A673 (cell line): ENCODE measurements around the gene FHL1.

Experiments used
- EZH2 ChIP-seq: fragments of 200-600 bp; sonication (generic); IDR thresholded peaks from 2 replicates; pipeline ENCODE4 v1.6.1; 2017; ENCODE audit warnings: borderline replicate concordance, low read depth, mild to moderate bottlenecking, mixed read lengths, antibody characterized with exemption, low read length; ENCODE audit not compliant: poor library complexity, severe bottlenecking
- TF ChIP-seq, protein P1 (sequence below): fragments of 300-800, 200-600 bp; sonication (generic); conservative IDR thresholded peaks from 2 replicates; pipeline ENCODE4 v1.5.1; 2017; ENCODE audit warnings: low read depth, mild to moderate bottlenecking, antibody characterized with exemption, low read length, moderate library complexity, mixed read lengths

DNA sequence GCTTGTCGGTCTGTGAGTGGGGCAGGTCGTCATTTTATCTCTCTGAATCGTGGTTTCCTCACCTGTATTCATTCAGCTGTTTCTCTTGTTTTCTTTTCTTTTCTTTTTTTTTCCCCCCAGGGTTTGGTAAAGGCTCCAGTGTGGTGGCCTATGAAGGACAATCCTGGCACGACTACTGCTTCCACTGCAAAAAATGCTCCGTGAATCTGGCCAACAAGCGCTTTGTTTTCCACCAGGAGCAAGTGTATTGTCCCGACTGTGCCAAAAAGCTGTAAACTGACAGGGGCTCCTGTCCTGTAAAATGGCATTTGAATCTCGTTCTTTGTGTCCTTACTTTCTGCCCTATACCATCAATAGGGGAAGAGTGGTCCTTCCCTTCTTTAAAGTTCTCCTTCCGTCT lies 62.4 kb downstream of the FHL1 start:
- TF ChIP-seq, protein P1, sequence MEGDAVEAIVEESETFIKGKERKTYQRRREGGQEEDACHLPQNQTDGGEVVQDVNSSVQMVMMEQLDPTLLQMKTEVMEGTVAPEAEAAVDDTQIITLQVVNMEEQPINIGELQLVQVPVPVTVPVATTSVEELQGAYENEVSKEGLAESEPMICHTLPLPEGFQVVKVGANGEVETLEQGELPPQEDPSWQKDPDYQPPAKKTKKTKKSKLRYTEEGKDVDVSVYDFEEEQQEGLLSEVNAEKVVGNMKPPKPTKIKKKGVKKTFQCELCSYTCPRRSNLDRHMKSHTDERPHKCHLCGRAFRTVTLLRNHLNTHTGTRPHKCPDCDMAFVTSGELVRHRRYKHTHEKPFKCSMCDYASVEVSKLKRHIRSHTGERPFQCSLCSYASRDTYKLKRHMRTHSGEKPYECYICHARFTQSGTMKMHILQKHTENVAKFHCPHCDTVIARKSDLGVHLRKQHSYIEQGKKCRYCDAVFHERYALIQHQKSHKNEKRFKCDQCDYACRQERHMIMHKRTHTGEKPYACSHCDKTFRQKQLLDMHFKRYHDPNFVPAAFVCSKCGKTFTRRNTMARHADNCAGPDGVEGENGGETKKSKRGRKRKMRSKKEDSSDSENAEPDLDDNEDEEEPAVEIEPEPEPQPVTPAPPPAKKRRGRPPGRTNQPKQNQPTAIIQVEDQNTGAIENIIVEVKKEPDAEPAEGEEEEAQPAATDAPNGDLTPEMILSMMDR, result no peak
- TF ChIP-seq EZH2, result no peak
